Fibroblast of lung (primary cell): ENCODE measurements around the gene XXYLT1. TPM values are rescaled to one million over a fixed set of nuclear protein-coding genes. Genes with fewer than 3 reads are reported as not detected.

ENCODE experiments used
- DNase-seq, 2 donors: peaks; one replicate each; pipeline versions ENCODE4 v3.0.0 to v3.0.0-alpha.2; 2010; ENCODE audit warnings: low read depth in 2 of 2
- H2AFZ ChIP-seq: 2 replicates; pipeline ENCODE4 v1.5.1; 2012; ENCODE audit warnings: low read length, control low read depth, inconsistent platforms
- H3K27ac ChIP-seq: 2 replicates; pipeline ENCODE4 v1.5.1; 2011; ENCODE audit warnings: low read length, control low read depth; ENCODE audit not compliant: insufficient read depth
- H3K27me3 ChIP-seq: 2 replicates; pipeline ENCODE4 v1.5.1; 2011; ENCODE audit warnings: mild to moderate bottlenecking, low read length; ENCODE audit not compliant: control insufficient read depth, insufficient read depth
- H3K36me3 ChIP-seq: 2 replicates; pipeline ENCODE4 v1.5.1; 2011; ENCODE audit warnings: low read length; ENCODE audit not compliant: control insufficient read depth, insufficient read depth
- H3K4me1 ChIP-seq: 2 replicates; pipeline ENCODE4 v1.5.1; 2011; ENCODE audit warnings: low read length; ENCODE audit not compliant: control insufficient read depth, insufficient read depth; ENCODE audit errors: extremely low read depth
- H3K4me2 ChIP-seq: 2 replicates; pipeline ENCODE4 v1.5.1; 2011; ENCODE audit warnings: low read length, control low read depth; ENCODE audit not compliant: insufficient read depth; ENCODE audit errors: extremely low read depth
- H3K4me3 ChIP-seq, 4 experiments: fragments of 200-600 bp in 1 of 4; sonication (generic) in 1 of 4; replicated peaks in 1 of 4; 2 replicates each; pipeline ENCODE4 v1.5.1; 2011 to 2016; ENCODE audit warnings: low read length in 4 of 4, low read depth in 3 of 4, mild to moderate bottlenecking in 3 of 4, control low read depth in 2 of 4, inconsistent platforms in 1 of 4, mixed read lengths in 1 of 4; ENCODE audit not compliant: insufficient read depth in 1 of 4; ENCODE audit errors: control extremely low read depth in 1 of 4
- H3K79me2 ChIP-seq: 2 replicates; pipeline ENCODE4 v1.5.1; 2012; ENCODE audit warnings: mild to moderate bottlenecking, low read length, inconsistent platforms; ENCODE audit not compliant: control insufficient read depth, insufficient read depth
- H3K9ac ChIP-seq: 2 replicates; pipeline ENCODE4 v1.5.1; 2011; ENCODE audit warnings: mild to moderate bottlenecking, low read length, control low read depth; ENCODE audit not compliant: insufficient read depth
- H3K9me3 ChIP-seq: 2 replicates; pipeline ENCODE4 v1.5.1; 2012; ENCODE audit warnings: low read depth, low read length; ENCODE audit not compliant: control insufficient read depth, insufficient read depth
- H4K20me1 ChIP-seq: 2 replicates; pipeline ENCODE4 v1.5.1; 2011; ENCODE audit warnings: low read length; ENCODE audit not compliant: control insufficient read depth, insufficient read depth; ENCODE audit errors: extremely low read depth
- EZH2 ChIP-seq: IDR thresholded peaks from 2 replicates; pipeline ENCODE4 v1.5.1; 2012; ENCODE audit warnings: low read length, control low read depth, mild to moderate bottlenecking; ENCODE audit errors: missing control alignments
- polyA plus RNA-seq, 2 donors: library from polyadenylated mRNA; depleted of rRNA in 1 of 2; stranded (reverse) in 1 of 2; unstranded in 1 of 2; fragments of >200 nt; gene quantifications; 2 replicates each; pipeline ENCODE4 v1.2.1, GENCODE V29; 2011 to 2012; ENCODE audit warnings: missing spikeins in 1 of 2
- total RNA-seq: library from RNA; depleted of rRNA; stranded (reverse); fragments of >200 nt; gene quantifications from 2 replicates; pipeline ENCODE4 v1.2.1, GENCODE V29; 2014
- TF ChIP-seq, protein P1 (sequence below), 2 donors: IDR thresholded peaks in 1 of 2; conservative IDR thresholded peaks in 1 of 2; 1 replicate in 1 of 2; 2 replicates in 1 of 2; pipeline ENCODE4 v1.5.1; 2011 to 2012; ENCODE audit warnings: low read length in 2 of 2, control low read depth in 1 of 2, inconsistent platforms in 1 of 2, low read depth in 1 of 2, mild to moderate bottlenecking in 1 of 2

Gene XXYLT1
- total and polyA plus RNA-seq, 2 donors (not counting 1 experiment from before 2014, with no cell fraction given), result 12.4 to 18.5 TPM

DNA sequence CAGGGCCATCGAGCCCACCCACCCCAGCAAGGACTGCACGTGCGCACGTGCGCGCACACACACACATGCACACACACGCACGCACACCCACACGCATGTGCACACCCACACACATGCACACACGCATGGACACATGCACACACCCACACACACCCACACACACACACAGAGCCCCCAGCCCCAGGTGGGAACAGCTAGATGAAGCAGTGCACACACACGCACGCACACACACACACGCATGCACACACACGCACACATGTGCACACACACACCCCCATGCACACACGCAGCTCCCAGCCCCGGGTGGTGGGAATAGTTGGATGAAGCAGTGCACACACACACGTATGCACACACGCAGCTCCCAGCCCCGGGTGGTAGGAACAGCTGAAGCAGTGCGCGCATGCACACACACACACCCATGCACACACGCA lies 158.6 kb downstream of the XXYLT1 start:
- Histone ChIP-seq H3K27ac (no peak overlapping the region), H3K27me3 (no peaks in the 10 kb centered on the region), H4K20me1 (no peaks in the 10 kb centered on the region), H3K79me2 (no peaks in the 10 kb centered on the region), H3K9me3 (no peaks in the 10 kb centered on the region), H2AFZ (no peak overlapping the region), H3K4me3 (no peak overlapping the region), H3K4me2 (no peak overlapping the region), H3K9ac (no peak overlapping the region), H3K4me1 (no peaks in the 10 kb centered on the region), H3K36me3 (peaks cover 1% of the 10 kb centered on the region)
- no peak for TF ChIP-seq EZH2
- TF ChIP-seq, protein P1, sequence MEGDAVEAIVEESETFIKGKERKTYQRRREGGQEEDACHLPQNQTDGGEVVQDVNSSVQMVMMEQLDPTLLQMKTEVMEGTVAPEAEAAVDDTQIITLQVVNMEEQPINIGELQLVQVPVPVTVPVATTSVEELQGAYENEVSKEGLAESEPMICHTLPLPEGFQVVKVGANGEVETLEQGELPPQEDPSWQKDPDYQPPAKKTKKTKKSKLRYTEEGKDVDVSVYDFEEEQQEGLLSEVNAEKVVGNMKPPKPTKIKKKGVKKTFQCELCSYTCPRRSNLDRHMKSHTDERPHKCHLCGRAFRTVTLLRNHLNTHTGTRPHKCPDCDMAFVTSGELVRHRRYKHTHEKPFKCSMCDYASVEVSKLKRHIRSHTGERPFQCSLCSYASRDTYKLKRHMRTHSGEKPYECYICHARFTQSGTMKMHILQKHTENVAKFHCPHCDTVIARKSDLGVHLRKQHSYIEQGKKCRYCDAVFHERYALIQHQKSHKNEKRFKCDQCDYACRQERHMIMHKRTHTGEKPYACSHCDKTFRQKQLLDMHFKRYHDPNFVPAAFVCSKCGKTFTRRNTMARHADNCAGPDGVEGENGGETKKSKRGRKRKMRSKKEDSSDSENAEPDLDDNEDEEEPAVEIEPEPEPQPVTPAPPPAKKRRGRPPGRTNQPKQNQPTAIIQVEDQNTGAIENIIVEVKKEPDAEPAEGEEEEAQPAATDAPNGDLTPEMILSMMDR (conservative IDR thresholded peaks at IDR 0.05 in 1 of 2, IDR thresholded peaks at IDR 0.05 in 1 of 2; ENCODE audit: low read depth in 1 of 2, low read length in 2 of 2), result no peak
- no peak for DNase-seq

DNA sequence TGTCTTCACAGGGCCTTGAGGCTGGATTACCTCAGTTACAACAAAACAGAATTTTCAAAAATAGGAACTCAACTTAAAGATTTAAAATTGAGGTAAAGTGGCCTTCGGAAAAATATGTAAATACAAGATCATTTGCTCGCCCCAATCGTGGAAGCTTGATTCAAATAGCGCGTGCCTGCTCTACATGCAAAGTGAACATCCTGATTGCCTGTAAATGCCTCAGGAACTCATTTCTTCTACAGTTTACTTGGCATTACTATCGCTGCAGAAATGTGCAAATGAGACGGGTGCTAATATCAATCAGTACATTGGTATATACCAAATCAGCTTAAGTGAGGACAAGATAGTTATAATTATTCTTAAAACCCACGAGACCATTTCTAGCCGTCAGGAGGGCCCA lies 159.2 kb downstream of the XXYLT1 start:
- Histone ChIP-seq H3K9ac (no peak overlapping the region), H3K36me3 (peaks cover 1% of the 10 kb centered on the region), H3K79me2 (no peaks in the 10 kb centered on the region), H3K4me3 (no peak overlapping the region), H4K20me1 (no peaks in the 10 kb centered on the region), H3K27ac (no peak overlapping the region), H3K4me2 (no peak overlapping the region), H3K4me1 (no peaks in the 10 kb centered on the region), H3K27me3 (no peaks in the 10 kb centered on the region), H3K9me3 (no peaks in the 10 kb centered on the region), H2AFZ (no peak overlapping the region)
- TF ChIP-seq, protein P1 (conservative IDR thresholded peaks at IDR 0.05 in 1 of 2, IDR thresholded peaks at IDR 0.05 in 1 of 2; ENCODE audit: low read depth in 1 of 2, low read length in 2 of 2), result no peak
- TF ChIP-seq EZH2, result no peak
- no peak for DNase-seq

DNA sequence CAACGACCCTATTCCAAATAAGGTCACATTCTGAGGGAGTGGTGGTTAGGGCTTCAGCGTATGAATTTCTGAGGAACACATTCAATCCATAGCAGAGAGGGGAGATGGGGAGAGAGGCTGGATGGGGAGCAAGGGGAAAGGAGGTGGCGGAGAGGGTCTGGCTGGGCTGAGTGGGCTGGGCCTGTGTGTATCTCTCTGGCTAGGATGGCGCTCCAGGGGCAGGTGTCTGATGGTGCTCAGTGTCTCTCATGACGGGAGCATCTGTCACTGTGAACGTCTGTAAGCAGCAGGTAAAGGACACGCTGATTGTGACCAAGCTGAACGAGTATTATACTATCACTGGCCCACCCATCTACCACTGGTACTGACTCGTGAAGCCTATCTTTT lies 159.6 kb downstream of the XXYLT1 start:
- H3K4me3 ChIP-seq, result no peak overlapping the region
- H4K20me1 ChIP-seq, result no peaks in the 10 kb centered on the region
- no peak for DNase-seq
- no peaks in the 10 kb centered on the region for H3K79me2 ChIP-seq
- peaks cover 1% of the 10 kb centered on the region for H3K36me3 ChIP-seq
- H3K9me3 ChIP-seq, result no peaks in the 10 kb centered on the region
- no peak overlapping the region for H2AFZ ChIP-seq
- no peak overlapping the region for H3K9ac ChIP-seq
- TF ChIP-seq, protein P1 (conservative IDR thresholded peaks at IDR 0.05 in 1 of 2, IDR thresholded peaks at IDR 0.05 in 1 of 2; ENCODE audit: low read depth in 1 of 2, low read length in 2 of 2), result no peak
- TF ChIP-seq EZH2, result no peak
- no peak overlapping the region for H3K4me2 ChIP-seq
- H3K27me3 ChIP-seq, result no peaks in the 10 kb centered on the region
- no peak overlapping the region for H3K27ac ChIP-seq
- H3K4me1 ChIP-seq, result no peaks in the 10 kb centered on the region
